HG03457 (cell line): ENCODE data around the gene INPP5A.

Experiments
- ATAC-seq: cut with Tn5 transposase; IDR thresholded peaks from one replicate; pipeline ENCODE4 v1.9.1; 2021; ENCODE audit warnings: moderate number of reproducible peaks; ENCODE audit not compliant: unreplicated experiment

The INPP5A gene

GRCh38 chr10:132685921-132686680 lies 148.5 kb downstream of the INPP5A start:
- no peak for ATAC-seq

GRCh38 chr10:132687181-132687892 lies 149.8 kb downstream of the INPP5A start:
- no peak for ATAC-seq

- ATAC-seq, result no peak
Measured at GRCh38 chr10:132687893-132688579, 150.4 kb downstream of the INPP5A start.

- no peak for ATAC-seq
Measured at GRCh38 chr10:132688580-132689420, 151.2 kb downstream of the INPP5A start.

- no peak for ATAC-seq
Measured at GRCh38 chr10:132689721-132690360, 152.3 kb downstream of the INPP5A start.

GRCh38 chr10:132690401-132690800 lies 152.8 kb downstream of the INPP5A start:
- no peak for ATAC-seq

GRCh38 chr10:132690821-132691610 lies 153.4 kb downstream of the INPP5A start:
- no peak for ATAC-seq

- ATAC-seq, result no peak
Measured at GRCh38 chr10:132691711-132692153, 154.1 kb downstream of the INPP5A start.

- ATAC-seq, result no peak
Measured at GRCh38 chr10:132692311-132692710, 154.7 kb downstream of the INPP5A start.

GRCh38 chr10:132693676-132694075 lies 156.1 kb downstream of the INPP5A start:
- no peak for ATAC-seq

- no peak for ATAC-seq
Measured at GRCh38 chr10:132696204-132696603, 158.6 kb downstream of the INPP5A start.

GRCh38 chr10:132696728-132697577 lies 159.4 kb downstream of the INPP5A start:
- ATAC-seq, result no peak

- ATAC-seq, result no peak
Measured at GRCh38 chr10:132697578-132698200, 160.1 kb downstream of the INPP5A start.

- ATAC-seq, result no peak
Measured at GRCh38 chr10:132698211-132698751, 160.7 kb downstream of the INPP5A start.

- no peak for ATAC-seq
Measured at GRCh38 chr10:132698761-132699391, 161.3 kb downstream of the INPP5A start.

- ATAC-seq, result no peak
Measured at GRCh38 chr10:132699411-132700155, 162.0 kb downstream of the INPP5A start.
